Activated CD4-positive, alpha-beta T cell treated with anti-CD3 and anti-CD28 coated beads for 24 hours (primary cell): ENCODE measurements around the gene FREY1.
A peak's percentile ranks its signal among the peaks of the same experiment; 100 is the strongest.
"Not testable (repeated sequence)": the region's sequence is repeated elsewhere in the genome, so short reads cannot be mapped to it uniquely, and the experiment has no call there.

Experiments used
- DNase-seq, 2 donors: peaks; one replicate each; pipeline ENCODE4 v3.0.0-alpha.2; 2020; ENCODE audit warnings: low read depth in 2 of 2

The FREY1 gene

GRCh38 chr11:45915446-45915845 lies 8.4 kb upstream of the FREY1 start:
- DNase-seq: no peak

DNA sequence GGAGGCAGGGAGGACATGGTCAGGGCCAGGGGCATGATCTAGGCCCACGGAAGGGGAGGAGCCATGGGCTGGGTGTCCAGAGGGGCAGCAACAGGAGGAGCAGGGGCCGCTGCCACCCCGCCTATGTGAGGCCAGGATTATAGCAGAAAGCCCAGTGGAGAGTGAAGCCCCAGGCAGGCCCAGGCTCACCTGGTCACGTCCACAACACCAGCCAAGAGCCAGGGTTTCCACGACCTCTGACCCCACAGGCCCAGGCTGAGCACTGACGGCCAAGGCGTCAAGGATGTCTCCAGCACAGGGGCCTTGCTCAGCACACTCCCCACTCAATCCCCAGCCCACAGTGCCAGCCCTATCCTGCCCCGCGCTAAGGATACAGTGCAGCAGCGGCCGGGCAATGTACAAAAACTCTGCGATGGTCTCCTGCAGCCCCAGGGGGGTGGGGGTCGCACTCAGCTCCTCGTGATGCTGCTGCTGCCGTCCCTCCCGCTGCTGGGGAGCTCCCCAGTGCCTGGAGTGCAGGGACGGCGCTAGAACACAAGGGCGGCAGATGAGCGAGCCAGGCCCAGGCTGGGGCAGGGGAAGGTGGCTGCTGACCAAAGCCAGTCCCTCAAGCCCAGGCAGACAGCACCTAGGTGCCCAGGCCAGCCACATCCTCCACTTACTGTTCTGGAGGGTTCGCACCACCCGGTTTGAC lies 7.0 kb upstream of the FREY1 start:
- DNase-seq: no peak

DNA sequence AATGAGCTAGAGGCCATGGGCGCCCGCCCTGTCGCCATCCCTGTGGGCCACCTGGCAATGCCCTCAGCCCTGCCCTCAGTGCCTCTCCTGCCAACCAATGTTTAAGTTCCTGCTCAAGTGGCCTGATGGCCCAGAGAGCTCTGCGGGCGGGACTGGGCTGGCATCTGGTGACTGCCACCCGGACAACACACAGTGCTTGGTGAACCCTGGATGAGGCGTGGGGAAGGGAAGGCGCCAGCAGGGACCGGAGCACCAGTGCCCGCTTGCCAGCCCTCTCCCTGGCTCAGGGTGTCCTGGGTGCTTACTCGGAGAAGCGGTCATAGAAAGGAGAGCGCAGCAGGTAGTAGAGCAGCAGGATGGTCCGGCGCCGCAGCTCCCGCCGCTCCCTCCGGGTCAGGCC lies 6.4 kb upstream of the FREY1 start:
- no peak for DNase-seq

DNA sequence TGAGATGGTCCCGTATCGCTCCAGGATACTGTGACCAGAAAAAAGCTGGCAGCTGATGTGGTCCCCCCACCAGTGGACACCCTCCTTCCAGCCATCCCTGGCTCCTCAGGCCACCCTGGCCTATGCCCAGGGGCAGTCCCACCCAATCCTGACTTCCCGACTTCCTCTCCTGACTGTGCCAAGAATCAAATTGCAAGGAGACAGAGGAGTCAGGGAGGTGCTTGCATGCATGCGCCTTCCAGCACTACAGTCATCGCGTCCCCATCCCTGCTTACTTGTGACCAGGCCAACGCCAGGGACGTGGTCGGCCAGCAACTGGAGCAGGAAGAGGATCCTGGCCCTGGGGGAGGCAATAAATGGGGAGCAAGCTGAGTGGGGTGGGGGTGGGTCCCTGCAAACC lies 3.6 kb upstream of the FREY1 start:
- no peak for DNase-seq

DNA sequence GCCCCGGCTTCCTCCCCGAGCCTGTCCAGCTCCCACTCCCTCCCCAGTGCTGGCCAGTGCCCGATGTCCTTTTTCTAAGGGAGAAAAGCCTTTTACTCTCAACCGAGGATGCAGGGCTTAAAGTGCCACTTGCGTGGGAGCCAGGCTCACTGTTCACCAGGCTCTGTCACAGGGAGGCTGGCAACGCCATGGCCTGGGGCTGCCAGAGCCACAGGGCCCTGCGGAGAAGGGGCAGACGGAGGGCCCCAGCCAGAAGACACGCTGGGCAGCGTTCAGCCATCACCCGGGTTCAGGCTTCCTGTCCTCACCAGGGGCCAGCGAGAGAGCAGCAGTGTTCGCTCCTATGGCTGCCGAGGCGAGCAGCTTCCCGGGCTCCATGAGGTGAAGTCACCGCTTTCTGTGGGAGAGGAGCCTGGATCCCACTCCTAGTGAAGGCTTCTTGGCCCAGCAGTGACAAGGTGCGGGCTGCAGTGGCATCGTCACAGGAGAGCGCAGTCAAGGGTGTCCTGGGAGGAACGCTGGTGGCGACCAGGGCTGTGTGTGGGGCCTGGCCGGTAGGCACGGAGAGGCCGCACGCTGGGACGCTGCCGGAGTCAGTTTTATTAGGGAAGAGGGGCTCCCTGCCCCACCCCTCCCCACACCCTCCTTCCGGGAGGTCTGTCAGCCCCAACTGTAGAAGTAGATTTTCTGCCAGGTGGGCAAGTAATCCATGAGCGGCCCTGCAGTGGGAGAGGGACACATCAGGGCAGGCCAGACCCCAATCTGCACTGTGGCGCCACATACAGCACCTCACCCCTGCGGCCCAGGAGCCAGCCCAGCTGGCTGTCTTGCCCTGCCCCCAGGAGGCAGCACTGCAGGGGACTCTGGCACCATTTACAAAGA lies 2.8 kb upstream of the FREY1 start:
- DNase-seq: no peak

GRCh38 chr11:45907911-45908370 lies 870 bp upstream of the FREY1 start:
- DNase-seq: no peak

DNA sequence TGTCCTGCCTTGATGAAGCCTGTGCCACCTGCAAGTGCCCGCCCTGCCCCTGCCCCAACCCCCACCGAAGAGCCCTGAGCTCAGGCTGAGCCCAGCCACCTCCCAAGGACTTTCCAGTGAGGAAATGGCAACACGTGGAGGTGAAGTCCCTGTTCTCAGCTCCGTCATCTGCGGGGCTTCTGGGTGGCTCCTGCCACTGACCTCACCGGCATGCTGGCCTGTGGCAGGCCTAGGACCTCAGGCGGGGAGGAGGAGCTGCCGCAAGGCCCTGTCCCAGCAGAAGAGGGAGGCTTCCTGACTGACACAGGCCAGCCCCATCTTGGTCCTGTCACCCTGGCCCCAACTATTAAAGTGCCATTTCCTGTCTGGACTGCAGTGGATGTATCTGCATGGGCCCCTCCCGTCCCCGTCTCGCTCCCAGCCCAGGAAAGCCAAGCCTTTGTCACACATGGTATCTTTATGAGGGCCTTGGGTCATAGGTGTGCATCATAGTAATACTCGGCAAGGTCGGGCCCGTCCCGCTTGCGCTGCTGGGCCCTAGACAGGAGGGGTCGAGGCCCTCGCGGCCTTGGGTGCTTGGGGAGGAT lies 882 bp downstream of the FREY1 start:
- no peak for DNase-seq

- not testable (repeated sequence) for DNase-seq
These were observed 1.5 kb downstream of the FREY1 start for GRCh38 chr11:45905576-45905975.

- no peak for DNase-seq
These were observed 2.0 kb downstream of the FREY1 start for GRCh38 chr11:45905095-45905494.

- DNase-seq: no peak
These were observed 2.7 kb downstream of the FREY1 start for GRCh38 chr11:45904309-45904915.

DNA sequence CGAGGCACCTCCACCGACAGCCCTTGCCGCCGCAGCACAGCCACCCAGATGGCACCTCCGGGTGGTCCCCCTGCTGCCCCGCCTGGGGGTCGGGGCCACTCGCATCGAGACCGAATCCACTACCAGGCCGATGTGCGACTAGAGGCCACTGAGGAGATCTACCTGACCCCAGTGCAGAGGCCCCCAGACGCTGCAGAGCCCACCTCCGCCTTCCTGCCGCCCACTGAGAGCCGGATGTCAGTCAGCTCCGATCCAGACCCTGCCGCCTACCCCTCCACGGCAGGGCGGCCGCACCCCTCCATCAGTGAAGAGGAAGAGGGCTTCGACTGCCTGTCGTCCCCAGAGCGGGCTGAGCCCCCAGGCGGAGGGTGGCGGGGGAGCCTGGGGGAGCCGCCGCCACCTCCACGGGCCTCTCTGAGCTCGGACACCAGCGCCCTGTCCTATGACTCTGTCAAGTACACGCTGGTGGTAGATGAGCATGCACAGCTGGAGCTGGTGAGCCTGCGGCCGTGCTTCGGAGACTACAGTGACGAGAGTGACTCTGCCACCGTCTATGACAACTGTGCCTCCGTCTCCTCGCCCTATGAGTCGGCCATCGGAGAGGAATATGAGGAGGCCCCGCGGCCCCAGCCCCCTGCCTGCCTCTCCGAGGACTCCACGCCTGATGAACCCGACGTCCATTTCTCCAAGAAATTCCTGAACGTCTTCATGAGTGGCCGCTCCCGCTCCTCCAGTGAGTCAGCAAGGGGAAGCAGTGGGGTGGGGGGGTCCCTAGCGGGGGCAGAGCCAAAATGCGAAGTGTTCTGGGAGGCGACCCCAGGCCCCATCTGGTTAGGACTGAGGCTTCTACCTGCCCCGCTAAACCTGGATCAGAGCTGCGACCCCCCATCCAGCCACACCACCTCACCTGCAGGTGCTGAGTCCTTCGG lies 4.4 kb downstream of the FREY1 start:
- no peak for DNase-seq

GRCh38 chr11:45901626-45902025 lies 5.4 kb downstream of the FREY1 start:
- no peak for DNase-seq

GRCh38 chr11:45900916-45901617 lies 6.0 kb downstream of the FREY1 start:
- no peak for DNase-seq

GRCh38 chr11:45900175-45900800 lies 6.8 kb downstream of the FREY1 start:
- not testable (repeated sequence) for DNase-seq

- peak; percentile 35 to 38 for DNase-seq
These were observed 7.5 kb downstream of the FREY1 start for GRCh38 chr11:45899448-45900174.

- DNase-seq: no peak
These were observed 8.0 kb downstream of the FREY1 start for GRCh38 chr11:45899086-45899447.

DNA sequence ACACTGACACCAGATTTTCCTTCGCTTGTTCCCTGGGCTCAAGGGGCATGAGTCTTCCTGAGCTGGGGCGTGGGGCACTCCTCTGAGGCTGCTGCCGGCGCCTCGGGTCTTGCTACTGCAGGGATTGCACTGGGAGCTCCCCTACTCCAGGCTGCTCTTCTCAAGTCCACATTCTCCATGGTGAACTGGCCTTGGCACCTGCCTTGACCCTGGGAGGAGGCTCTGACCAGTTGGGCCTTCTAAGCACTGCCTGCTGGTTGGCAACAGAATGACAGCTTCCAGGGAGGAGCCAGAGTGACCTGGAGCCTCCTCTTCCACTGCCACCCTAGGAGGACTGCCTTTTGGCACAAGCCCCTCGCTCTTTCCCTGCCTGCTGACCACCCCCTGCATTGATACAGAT lies 9.5 kb downstream of the FREY1 start:
- no peak for DNase-seq

- DNase-seq: no peak
These were observed 10.6 kb downstream of the FREY1 start for GRCh38 chr11:45896422-45896984.
